Activated naive CD4-positive, alpha-beta T cell treated with anti-CD3 and anti-CD28 coated beads, Interleukin-2, amount 10 ng/mL, durations not matched to agents 7 days and 5 days (primary cell): ENCODE measurements around the gene C12orf56.

Experiments used
- CTCF ChIA-PET: fragments of 350-600 bp; sonication (Branson Sonifier 250); formaldehyde crosslinking; loops from one replicate; lab custom pipeline; 2021; ENCODE audit warnings: antibody characterized with exemption; lab: Charles Lee
- DNase-seq: peaks from one replicate; pipeline ENCODE4 v3.0.0-alpha.2; 2020
- H3K27ac Mint-ChIP-seq: one replicate; pipeline ENCODE4 v1.8.0; 2021; ENCODE audit warnings: mild to moderate bottlenecking, moderate library complexity, mixed read lengths
- H3K27me3 Mint-ChIP-seq: one replicate; pipeline ENCODE4 v1.8.0; 2021; ENCODE audit warnings: mild to moderate bottlenecking, mixed read lengths
- H3K36me3 Mint-ChIP-seq: one replicate; pipeline ENCODE4 v1.8.0; 2021; ENCODE audit warnings: mixed read lengths
- H3K4me1 Mint-ChIP-seq: one replicate; pipeline ENCODE4 v1.8.0; 2021; ENCODE audit warnings: mixed read lengths
- H3K4me3 Mint-ChIP-seq: one replicate; pipeline ENCODE4 v1.8.0; 2021; ENCODE audit warnings: mild to moderate bottlenecking, moderate library complexity, mixed read lengths
- H3K9me3 Mint-ChIP-seq: one replicate; pipeline ENCODE4 v1.8.0; 2021; ENCODE audit warnings: mixed read lengths

C12orf56 gene

DNA sequence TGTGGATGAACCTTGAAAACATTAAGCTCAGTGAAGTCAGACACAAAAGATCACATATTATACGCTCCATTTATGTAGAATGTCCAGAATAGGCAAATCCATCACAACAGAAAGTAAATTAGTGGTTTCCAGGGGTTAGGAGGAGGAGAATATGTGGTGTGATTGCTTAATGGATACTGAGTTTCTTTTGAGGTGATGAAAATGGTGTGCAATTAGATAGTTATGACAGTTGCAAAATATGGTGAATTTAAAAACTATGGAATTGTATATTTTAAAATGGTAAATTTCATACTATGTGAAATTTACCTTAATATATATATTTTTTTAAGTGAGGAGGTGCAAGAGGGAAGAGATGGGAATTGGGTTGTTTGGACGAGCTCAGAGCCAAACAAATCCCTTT, 122.1 kb downstream of the C12orf56 start:
- Mint-ChIP-seq H3K27me3 (peaks cover 6% of the 10 kb centered on the region), H3K4me1 (no peaks in the 10 kb centered on the region), H3K4me3 (no peak overlapping the region), H3K36me3 (no peaks in the 10 kb centered on the region), H3K9me3 (no peaks in the 10 kb centered on the region), H3K27ac (no peak overlapping the region)
- CTCF ChIA-PET: no interaction called here
- DNase-seq: no peak

DNA sequence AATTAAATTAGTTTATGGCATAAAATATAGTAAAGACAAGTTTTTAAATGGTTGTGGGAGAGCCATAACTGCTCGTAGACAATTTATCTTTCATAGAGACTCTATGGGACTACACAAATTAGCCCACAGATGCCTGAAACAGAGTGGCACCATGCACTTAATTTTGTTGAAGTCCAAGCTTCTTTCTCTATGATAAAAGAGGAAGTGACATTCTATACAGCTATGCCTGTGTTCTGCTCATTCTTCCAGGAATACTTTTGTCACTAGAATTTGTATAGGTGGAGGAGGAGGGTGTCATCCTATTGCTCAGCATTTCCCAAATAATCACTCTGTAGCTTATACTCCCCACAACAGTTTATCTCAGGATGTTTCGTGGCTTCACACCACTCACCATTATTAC, 124.7 kb downstream of the C12orf56 start:
- Mint-ChIP-seq H3K4me1 (no peaks in the 10 kb centered on the region), H3K9me3 (no peaks in the 10 kb centered on the region)
- CTCF ChIA-PET: no interaction called here

DNA sequence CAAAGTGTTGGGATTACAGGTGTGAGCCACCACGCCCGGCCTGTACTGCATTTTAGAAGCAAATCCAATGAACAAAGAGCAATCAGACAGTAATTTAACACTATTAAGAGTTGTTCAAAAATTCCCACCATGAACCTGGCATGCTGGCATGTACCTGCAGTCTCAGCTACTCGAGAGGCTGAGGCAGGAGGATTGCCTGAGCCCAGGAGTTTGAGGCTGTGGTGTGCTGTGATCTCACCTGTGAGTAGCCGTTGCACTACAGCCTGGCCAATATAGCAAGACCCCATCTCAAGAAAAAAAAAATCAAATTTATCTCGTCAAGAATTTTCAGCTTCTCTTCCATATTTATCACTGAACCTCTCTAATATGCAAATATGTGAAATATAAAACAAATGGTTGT, 128.7 kb downstream of the C12orf56 start:
- Mint-ChIP-seq H3K4me3 (no peak overlapping the region), H3K27ac (no peak overlapping the region), H3K4me1 (no peaks in the 10 kb centered on the region), H3K27me3 (peaks cover 6% of the 10 kb centered on the region), H3K9me3 (no peaks in the 10 kb centered on the region), H3K36me3 (no peaks in the 10 kb centered on the region)
- CTCF ChIA-PET: no interaction called here
- DNase-seq: no peak

More for the DNA sequence above, 124.7 kb downstream of the C12orf56 start:
- DNase-seq: no peak
- no peak overlapping the region for H3K4me3 Mint-ChIP-seq
- no peak overlapping the region for H3K27ac Mint-ChIP-seq
- H3K27me3 Mint-ChIP-seq: peaks cover 6% of the 10 kb centered on the region
- H3K36me3 Mint-ChIP-seq: no peaks in the 10 kb centered on the region

DNA sequence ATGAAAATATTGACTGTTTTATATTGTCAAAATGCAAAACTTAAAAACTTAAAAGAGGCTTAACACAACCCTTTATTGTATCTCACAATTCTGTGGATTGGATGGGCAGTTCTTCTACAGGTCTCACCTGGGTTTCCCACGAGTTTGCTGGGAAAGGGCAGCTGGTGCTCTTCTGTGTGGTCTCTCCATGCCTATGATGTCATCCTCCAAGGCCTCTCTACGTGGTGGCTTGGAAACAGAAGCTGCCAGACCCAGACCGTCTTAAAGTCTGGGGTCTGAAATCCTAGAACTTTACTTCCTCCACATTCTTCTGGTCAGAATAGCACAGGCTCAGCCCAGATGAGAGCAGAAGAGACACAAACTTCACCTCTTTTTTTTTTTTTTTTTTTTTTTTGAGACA, 132.0 kb downstream of the C12orf56 start:
- H3K9me3 Mint-ChIP-seq: no peaks in the 10 kb centered on the region
- CTCF ChIA-PET: interaction anchor here (1.0 kb wide), 1 partner anchor 428 kb away, joined by 3 read pairs; no protein-coding TSS in a partner anchor
- DNase-seq: no peak
- no peaks in the 10 kb centered on the region for H3K27me3 Mint-ChIP-seq
- H3K36me3 Mint-ChIP-seq: no peaks in the 10 kb centered on the region
- no peak overlapping the region for H3K4me3 Mint-ChIP-seq
- no peaks in the 10 kb centered on the region for H3K4me1 Mint-ChIP-seq
- H3K27ac Mint-ChIP-seq: no peak overlapping the region

DNA sequence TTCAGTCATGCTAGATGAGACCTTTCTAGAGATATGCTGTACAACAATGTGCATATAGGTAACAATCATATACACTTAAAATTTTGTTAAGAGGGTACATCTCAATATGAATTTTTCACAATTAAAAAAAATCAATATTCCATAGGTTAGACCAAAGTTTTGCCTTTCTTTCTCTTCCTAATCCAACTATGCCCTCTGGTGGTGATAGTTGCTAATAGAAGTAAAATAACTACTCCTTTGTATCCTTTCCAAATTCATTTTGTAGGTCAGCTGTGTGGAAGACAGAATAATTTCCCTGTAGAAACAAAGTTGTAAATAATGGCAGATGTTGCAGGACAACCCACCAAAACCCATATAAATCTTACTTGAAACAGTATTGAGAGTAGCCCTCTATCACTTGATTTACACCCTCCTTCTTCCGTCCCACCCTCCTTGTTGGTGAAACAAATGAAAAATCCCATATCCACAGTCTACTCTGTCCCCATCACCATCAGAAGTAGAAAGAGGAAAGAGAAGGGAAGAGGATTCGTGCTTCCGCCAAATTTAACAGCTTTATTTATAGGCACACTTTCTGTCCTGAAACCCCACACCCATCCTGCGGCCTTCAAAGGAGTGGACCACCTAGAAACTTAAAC, 134.3 kb downstream of the C12orf56 start:
- Mint-ChIP-seq H3K36me3 (no peaks in the 10 kb centered on the region), H3K4me3 (no peak overlapping the region), H3K27me3 (no peaks in the 10 kb centered on the region), H3K4me1 (no peaks in the 10 kb centered on the region), H3K27ac (no peak overlapping the region), H3K9me3 (no peaks in the 10 kb centered on the region)
- CTCF ChIA-PET: interaction anchor here (0.6 to 2.8 kb wide), 9 partner anchors 11 to 432 kb away, joined by 3 to 19 read pairs (median 4); partner anchors contain the start of gene SRGAP1
- DNase-seq: no peak

DNA sequence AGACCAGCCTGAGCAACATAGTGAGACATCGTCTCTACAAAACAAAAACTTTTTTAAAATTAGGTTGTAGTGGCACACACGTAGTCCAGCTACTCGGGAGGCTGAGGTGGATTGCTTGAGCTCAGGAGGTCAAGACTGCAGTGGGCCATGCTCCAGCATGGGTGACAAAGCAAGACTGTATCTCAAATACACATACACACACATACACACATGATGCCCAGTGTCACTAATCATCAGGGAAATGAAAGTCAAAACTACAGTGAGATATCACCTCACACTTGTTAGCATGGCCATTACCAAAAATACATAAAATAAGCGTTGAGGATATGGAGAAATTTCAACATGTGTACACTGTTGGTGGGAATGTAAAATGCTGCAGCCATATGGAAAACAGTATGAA, 135.3 kb downstream of the C12orf56 start:
- H3K4me1 Mint-ChIP-seq: no peaks in the 10 kb centered on the region
- H3K9me3 Mint-ChIP-seq: no peaks in the 10 kb centered on the region
- H3K36me3 Mint-ChIP-seq: no peaks in the 10 kb centered on the region
- CTCF ChIA-PET: interaction anchor here (1.4 to 2.8 kb wide), 4 partner anchors 19 to 429 kb away, joined by 4 to 19 read pairs (median 9); partner anchors contain the start of gene SRGAP1
- H3K27me3 Mint-ChIP-seq: peaks cover 2% of the 10 kb centered on the region
- no peak overlapping the region for H3K27ac Mint-ChIP-seq
- DNase-seq: no peak
- no peak overlapping the region for H3K4me3 Mint-ChIP-seq

DNA sequence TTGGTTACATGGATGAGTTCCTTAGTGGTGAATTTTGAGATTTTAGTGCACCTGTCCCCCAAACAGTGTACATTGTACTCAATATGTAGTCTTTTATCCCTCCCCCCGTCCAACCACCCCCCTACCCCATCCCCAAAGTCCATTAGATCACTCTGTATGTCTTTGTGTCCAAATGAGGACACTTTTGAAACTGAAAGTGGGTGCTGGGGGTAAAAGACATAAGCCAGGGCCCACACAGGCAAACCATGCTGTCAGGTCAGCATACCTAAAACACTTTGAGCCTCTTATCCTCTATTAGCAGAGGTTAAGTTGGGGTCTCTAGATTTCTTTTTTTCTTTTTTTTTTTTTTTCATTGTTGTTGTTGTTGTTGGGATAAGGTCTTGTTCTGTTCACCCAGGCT, 137.2 kb downstream of the C12orf56 start:
- H3K27ac Mint-ChIP-seq: no peak overlapping the region
- CTCF ChIA-PET: no interaction called here
- no peaks in the 10 kb centered on the region for H3K4me1 Mint-ChIP-seq
- H3K4me3 Mint-ChIP-seq: no peak overlapping the region
- peaks cover 6% of the 10 kb centered on the region for H3K27me3 Mint-ChIP-seq
- no peaks in the 10 kb centered on the region for H3K36me3 Mint-ChIP-seq
- DNase-seq: no peak
- H3K9me3 Mint-ChIP-seq: no peaks in the 10 kb centered on the region

DNA sequence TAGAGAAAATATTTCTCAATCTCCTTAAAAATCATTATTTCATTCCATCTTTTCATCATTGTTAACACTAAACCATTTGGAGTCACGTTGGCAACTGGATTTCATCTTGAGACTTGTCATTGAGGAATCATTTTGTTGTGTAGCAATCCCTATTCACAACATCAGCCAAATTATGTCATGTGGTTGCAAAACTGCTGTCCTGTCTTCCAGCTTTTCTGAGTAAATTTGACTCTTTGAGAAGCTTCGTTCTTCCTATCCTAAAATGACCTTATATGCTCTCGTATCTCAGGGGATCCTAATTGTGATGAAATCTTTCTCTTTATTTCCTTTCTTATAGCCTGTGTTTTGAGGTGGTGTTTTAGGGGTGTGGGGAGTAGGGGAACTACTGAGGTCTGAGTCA, 137.9 kb downstream of the C12orf56 start:
- DNase-seq: no peak
- no peak overlapping the region for H3K27ac Mint-ChIP-seq
- no peaks in the 10 kb centered on the region for H3K36me3 Mint-ChIP-seq

DNA sequence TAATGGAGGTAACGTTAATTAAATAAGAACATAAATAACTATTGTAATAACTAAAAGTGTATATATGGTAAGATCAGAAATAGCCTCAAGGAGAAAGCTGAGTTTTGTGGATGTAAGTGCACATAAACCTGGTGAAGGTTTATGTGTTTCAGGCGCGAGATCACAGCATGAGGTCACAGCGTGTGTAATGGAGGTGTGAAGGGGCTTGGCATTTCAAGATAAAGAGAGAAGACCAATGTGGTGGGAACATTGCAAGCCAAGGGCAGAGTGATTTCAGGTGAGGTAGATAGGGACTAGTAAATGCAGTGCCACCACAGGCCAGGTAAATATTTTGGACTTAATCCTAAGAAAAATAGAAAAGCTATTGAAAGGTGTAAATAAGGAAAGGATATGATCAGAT, 146.7 kb downstream of the C12orf56 start:
- no peaks in the 10 kb centered on the region for H3K36me3 Mint-ChIP-seq
- CTCF ChIA-PET: interaction anchor here (0.6 kb wide), 1 partner anchor 130 kb away, joined by 3 read pairs; no protein-coding TSS in a partner anchor
- no peak for DNase-seq
- H3K27ac Mint-ChIP-seq: no peak overlapping the region
- H3K4me3 Mint-ChIP-seq: no peak overlapping the region
- no peaks in the 10 kb centered on the region for H3K27me3 Mint-ChIP-seq
- H3K9me3 Mint-ChIP-seq: no peaks in the 10 kb centered on the region
- no peaks in the 10 kb centered on the region for H3K4me1 Mint-ChIP-seq

More for the DNA sequence above, 137.9 kb downstream of the C12orf56 start:
- CTCF ChIA-PET: no interaction called here
- peaks cover 6% of the 10 kb centered on the region for H3K27me3 Mint-ChIP-seq
- no peaks in the 10 kb centered on the region for H3K4me1 Mint-ChIP-seq
- no peak overlapping the region for H3K4me3 Mint-ChIP-seq
- no peaks in the 10 kb centered on the region for H3K9me3 Mint-ChIP-seq

DNA sequence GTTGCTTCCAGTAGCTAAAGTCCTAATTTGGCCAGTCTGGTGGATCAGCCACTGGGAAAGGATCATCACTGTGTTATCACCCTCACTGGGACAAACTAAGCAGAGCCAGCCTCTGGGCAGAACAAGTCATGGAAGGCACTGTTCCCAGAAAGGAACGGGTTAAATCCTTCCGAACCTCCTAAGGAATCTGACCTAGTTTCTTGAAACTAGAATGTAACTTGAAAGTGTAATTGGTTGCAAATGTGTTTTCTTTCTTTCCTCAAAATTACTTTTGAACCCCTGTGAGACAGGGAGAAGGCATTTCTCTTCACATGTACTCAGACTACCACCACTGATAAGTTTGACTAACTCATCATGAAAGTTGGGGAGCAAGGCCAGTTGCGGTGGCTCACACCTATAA, 149.8 kb downstream of the C12orf56 start:
- Mint-ChIP-seq H3K9me3 (no peaks in the 10 kb centered on the region), H3K27ac (no peak overlapping the region), H3K4me1 (no peaks in the 10 kb centered on the region), H3K4me3 (no peak overlapping the region), H3K36me3 (no peaks in the 10 kb centered on the region), H3K27me3 (no peaks in the 10 kb centered on the region)
- CTCF ChIA-PET: interaction anchor here (0.7 kb wide), 1 partner anchor 23 kb away, joined by 3 read pairs; no protein-coding TSS in a partner anchor
- no peak for DNase-seq

DNA sequence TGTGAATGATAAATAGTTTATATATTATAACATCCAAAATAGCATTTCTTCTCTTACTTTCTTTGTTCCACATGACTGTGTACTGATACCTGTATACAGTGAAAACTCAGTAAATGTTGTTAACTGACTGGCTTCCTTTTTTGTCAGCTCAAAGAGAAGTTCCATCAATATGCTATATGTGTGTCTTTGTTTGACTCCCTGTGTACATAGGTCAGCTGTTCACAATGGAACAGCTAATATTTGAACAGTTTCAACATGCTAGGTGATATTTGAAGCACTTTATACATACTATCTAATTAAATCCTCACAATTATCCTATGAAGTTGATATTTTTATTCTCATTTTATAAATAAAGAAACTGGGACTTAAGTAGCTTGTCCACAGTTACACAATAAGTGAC, 153.2 kb downstream of the C12orf56 start:
- CTCF ChIA-PET: interaction anchor here (0.8 kb wide), 1 partner anchor 403 kb away, joined by 3 read pairs; no protein-coding TSS in a partner anchor
- H3K4me3 Mint-ChIP-seq: no peak overlapping the region
- H3K4me1 Mint-ChIP-seq: no peaks in the 10 kb centered on the region
- no peak overlapping the region for H3K27ac Mint-ChIP-seq
- DNase-seq: no peak
- peaks cover 7% of the 10 kb centered on the region for H3K27me3 Mint-ChIP-seq
- H3K36me3 Mint-ChIP-seq: no peaks in the 10 kb centered on the region
- no peaks in the 10 kb centered on the region for H3K9me3 Mint-ChIP-seq

DNA sequence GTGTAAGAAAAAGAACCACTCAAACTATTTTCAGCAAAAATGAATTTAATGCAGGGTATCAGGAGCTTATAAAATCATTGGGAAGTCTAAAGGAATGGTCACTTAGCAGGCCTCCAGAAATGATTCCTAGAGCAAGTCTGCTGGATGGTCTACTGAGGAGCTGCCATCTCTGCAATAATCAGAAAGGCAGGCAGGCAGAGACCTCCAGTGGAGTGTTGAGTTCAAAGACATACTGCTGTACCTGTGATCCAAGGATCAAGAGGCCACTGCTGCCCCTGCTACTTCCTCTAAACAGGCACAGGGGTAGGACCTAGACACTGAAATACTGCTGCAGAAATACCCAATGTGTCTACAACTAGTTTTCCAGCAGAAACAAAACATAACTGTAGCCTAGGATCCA, 154.0 kb downstream of the C12orf56 start:
- peaks cover 9% of the 10 kb centered on the region for H3K27me3 Mint-ChIP-seq
- CTCF ChIA-PET: interaction anchor here (0.6 kb wide), 1 partner anchor 19 kb away, joined by 4 read pairs; no protein-coding TSS in a partner anchor
- no peaks in the 10 kb centered on the region for H3K36me3 Mint-ChIP-seq
- no peaks in the 10 kb centered on the region for H3K9me3 Mint-ChIP-seq
- H3K4me1 Mint-ChIP-seq: no peaks in the 10 kb centered on the region
- no peak overlapping the region for H3K27ac Mint-ChIP-seq
- DNase-seq: no peak
- H3K4me3 Mint-ChIP-seq: no peak overlapping the region

DNA sequence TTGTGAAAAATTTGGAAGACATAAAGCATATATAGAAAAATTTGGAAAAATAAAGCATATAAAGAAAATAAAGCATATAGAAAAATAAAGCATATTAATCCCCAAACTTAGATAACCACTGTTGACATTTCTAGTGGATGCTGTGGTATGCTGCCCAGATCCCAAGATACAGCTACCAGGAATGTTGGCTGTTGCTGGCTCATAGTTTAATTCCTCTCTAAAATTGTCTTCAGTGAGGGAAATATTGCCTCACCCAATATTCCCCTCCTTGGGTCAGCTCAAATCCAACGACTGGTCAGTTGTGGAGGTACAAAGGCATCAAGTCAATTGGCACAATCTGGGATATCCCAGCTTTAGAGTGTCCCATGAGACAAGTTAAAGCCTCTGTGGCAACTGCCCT, 158.4 kb downstream of the C12orf56 start:
- H3K27ac Mint-ChIP-seq: no peak overlapping the region
- no peak overlapping the region for H3K4me3 Mint-ChIP-seq
- H3K4me1 Mint-ChIP-seq: no peaks in the 10 kb centered on the region
- H3K27me3 Mint-ChIP-seq: peaks cover 23% of the 10 kb centered on the region
- CTCF ChIA-PET: no interaction called here
- DNase-seq: no peak
- H3K36me3 Mint-ChIP-seq: no peaks in the 10 kb centered on the region
- H3K9me3 Mint-ChIP-seq: no peaks in the 10 kb centered on the region

DNA sequence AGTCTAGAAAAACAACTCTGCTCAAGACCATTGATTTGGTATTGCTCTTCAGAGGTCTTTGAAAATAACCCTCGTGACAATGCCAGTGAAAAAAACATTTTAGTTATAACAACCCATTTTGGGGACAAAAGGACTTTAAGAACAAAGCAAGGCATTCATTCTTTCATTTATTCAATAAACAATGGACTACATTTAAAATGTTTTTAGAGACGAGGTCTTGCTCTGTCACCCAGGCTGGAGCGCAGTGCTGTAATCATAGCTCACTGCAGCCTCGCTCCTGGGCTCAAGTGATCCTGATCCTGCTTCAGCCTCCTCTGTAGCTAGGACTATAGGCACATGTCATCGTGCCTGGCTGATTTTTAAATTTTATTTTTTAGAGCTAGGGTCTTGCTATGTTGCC, 160.8 kb downstream of the C12orf56 start:
- H3K36me3 Mint-ChIP-seq: no peaks in the 10 kb centered on the region
- no peak for DNase-seq
- H3K4me1 Mint-ChIP-seq: no peaks in the 10 kb centered on the region
- no peak overlapping the region for H3K4me3 Mint-ChIP-seq
- H3K27ac Mint-ChIP-seq: no peak overlapping the region
- H3K27me3 Mint-ChIP-seq: peaks cover 28% of the 10 kb centered on the region
- CTCF ChIA-PET: no interaction called here
- H3K9me3 Mint-ChIP-seq: no peaks in the 10 kb centered on the region

DNA sequence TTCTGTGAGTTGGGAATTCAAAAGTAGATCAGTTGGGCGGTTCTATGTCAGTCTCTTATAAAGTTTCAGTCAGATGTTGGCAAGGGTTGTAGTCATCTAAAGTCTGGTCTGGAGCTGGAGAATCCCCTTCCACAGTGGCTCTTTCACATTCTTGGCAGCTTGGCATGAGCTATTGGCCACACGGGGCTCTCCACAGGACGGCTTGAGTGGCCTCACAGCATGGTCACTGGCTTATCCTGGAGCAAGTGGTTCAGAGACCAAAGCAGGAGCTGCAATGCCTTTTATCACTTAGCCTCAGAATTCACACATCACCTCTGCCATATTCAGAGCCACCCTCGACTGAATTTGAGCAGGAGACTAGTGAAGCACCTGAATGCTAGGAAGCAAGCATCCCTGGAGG, 161.3 kb downstream of the C12orf56 start:
- H3K27me3 Mint-ChIP-seq: peaks cover 24% of the 10 kb centered on the region
- no peak overlapping the region for H3K27ac Mint-ChIP-seq
- no peak overlapping the region for H3K4me3 Mint-ChIP-seq
- H3K9me3 Mint-ChIP-seq: no peaks in the 10 kb centered on the region
- no peak for DNase-seq
- CTCF ChIA-PET: no interaction called here
- no peaks in the 10 kb centered on the region for H3K36me3 Mint-ChIP-seq
- no peaks in the 10 kb centered on the region for H3K4me1 Mint-ChIP-seq
